Measurements from ENCODE around the gene TLR9.
"Not testable (repeated sequence)": the region's sequence is repeated elsewhere in the genome, so short reads cannot be mapped to it uniquely, and the experiment has no call there.

The TLR9 gene

DNA sequence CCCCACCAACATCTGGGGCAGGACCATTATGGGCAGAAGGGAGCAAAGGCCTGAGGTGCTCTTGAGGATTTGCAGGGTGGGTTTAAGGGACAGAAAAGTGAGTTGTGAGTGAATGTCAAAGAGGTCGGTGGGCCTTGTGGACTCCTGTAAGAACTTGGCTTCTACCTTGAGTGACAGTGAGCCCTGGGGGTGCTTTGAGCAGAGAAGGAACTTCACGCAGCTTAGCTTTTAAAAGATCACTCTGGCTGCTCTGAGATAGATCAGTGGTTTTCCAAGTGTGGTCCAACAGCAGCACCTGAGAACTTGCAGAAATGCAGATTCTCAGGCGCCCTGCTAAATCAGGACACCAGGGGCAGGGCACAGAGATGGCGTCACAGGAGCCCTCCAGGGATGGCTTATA, 42.8 kb downstream of the TLR9 start:
- no peak overlapping the region for H3K4me3 ChIP-seq (ENCODE audit: low read depth, low read length)
- no peak for DNase-seq (ENCODE audit: low read depth, low spot score)
- in situ Hi-C loops (cut with HindIII; ENCODE audit: low sequenced_read_pairs): no loop called here
- TF ChIP-seq, protein P1, sequence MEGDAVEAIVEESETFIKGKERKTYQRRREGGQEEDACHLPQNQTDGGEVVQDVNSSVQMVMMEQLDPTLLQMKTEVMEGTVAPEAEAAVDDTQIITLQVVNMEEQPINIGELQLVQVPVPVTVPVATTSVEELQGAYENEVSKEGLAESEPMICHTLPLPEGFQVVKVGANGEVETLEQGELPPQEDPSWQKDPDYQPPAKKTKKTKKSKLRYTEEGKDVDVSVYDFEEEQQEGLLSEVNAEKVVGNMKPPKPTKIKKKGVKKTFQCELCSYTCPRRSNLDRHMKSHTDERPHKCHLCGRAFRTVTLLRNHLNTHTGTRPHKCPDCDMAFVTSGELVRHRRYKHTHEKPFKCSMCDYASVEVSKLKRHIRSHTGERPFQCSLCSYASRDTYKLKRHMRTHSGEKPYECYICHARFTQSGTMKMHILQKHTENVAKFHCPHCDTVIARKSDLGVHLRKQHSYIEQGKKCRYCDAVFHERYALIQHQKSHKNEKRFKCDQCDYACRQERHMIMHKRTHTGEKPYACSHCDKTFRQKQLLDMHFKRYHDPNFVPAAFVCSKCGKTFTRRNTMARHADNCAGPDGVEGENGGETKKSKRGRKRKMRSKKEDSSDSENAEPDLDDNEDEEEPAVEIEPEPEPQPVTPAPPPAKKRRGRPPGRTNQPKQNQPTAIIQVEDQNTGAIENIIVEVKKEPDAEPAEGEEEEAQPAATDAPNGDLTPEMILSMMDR (IDR thresholded peaks at IDR 0.05; ENCODE audit: low read depth, low read length): no peak

DNA sequence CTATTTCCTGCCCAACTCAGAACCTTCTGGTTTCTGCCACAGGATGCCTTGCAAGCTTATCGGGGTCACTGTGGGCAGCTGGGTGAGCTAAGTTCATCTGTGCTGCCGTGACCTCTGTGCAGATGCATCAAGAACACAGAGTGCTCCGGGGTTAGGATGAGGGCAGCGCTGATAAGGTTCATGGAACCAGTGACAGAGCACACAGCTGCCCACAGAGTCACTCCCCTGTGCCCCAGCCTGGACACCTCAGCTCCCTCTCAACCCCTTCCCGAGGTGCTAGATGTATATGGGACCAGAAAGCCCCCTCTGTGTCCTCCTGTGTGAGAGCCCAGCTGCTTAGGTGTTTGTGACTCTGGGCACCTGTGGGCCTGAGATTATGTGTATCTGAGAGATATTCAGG, 43.2 kb downstream of the TLR9 start:
- DNase-seq (ENCODE audit: low read depth, low spot score): no peak
- in situ Hi-C loops (cut with HindIII; ENCODE audit: low sequenced_read_pairs): no loop called here
- H3K4me3 ChIP-seq (ENCODE audit: low read depth, low read length): no peak overlapping the region
- TF ChIP-seq, protein P1 (IDR thresholded peaks at IDR 0.05; ENCODE audit: low read depth, low read length): no peak

DNA sequence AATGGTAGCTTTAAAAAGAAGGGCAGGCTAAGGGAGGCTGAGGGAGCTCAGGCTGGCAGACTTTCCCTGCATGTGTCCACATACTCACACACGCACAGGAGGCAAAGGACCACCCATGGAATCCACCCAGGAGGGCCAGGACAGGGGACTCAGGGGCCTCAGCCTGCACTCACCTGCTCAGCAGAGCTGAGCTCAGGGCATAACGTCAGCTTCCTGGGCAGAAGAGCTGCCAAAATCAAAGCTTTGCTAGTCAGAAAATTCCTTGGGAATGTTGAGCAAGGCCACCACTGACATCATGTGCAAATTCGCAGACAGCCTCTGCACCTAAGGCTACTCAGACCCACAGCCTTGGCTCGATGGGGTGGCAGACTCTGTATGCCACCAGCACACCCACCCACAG, 43.9 kb downstream of the TLR9 start:
- in situ Hi-C loops (cut with HindIII; ENCODE audit: low sequenced_read_pairs): no loop called here
- DNase-seq (ENCODE audit: low read depth, low spot score): no peak
- TF ChIP-seq, protein P1 (IDR thresholded peaks at IDR 0.05; ENCODE audit: low read depth, low read length): no peak

DNA sequence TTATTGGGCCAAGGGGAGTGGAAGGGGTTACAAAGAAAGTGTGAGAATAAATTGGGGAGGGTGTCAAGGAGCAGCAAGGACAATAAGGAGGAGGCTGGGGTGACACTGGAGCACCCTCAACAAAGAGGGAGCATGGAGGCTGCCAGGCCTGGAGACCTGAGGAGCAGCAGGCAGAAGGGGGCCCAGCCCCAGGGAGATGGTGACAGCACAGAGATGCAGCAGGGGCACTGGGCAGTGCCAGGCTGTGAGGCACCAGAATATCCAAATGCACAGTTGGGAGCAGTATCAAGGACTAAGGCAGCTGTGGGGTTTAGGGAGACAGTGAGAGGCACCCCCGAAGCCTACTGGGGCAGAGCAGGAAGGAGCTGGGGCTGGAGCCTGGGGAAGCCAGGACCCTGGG, 46.9 kb downstream of the TLR9 start:
- TF ChIP-seq, protein P1 (IDR thresholded peaks at IDR 0.05; ENCODE audit: low read depth, low read length): no peak
- no peak for DNase-seq (ENCODE audit: low read depth, low spot score)
- H3K4me3 ChIP-seq (ENCODE audit: low read depth, low read length): no peak overlapping the region
- in situ Hi-C loops (cut with HindIII; ENCODE audit: low sequenced_read_pairs): no loop called here

More for the DNA sequence above, 43.9 kb downstream of the TLR9 start:
- no peak overlapping the region for H3K4me3 ChIP-seq (ENCODE audit: low read depth, low read length)

DNA sequence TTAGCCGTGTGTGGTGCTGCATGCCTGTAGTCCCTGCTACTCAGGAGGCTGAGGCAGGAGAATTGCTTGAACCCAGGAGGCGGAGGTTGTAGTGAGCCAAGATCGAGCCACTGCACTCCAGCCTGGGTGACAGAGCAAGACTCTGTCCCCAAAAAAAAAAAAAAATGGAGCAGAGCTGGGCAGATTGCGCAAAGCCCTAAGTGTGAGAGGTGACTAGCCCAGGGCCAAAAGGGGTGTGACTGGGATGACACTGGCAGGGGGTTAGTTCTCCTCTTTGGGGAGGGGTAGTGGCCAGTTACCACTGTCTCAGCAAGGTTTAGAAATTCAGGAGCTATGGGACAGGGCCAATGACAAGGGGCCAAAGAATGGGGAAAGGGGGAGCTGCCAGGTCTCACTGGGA, 47.3 kb downstream of the TLR9 start:
- H3K4me3 ChIP-seq (ENCODE audit: low read depth, low read length); in situ Hi-C loops (cut with HindIII; ENCODE audit: low sequenced_read_pairs); DNase-seq (ENCODE audit: low read depth, low spot score): not testable (repeated sequence)

DNA sequence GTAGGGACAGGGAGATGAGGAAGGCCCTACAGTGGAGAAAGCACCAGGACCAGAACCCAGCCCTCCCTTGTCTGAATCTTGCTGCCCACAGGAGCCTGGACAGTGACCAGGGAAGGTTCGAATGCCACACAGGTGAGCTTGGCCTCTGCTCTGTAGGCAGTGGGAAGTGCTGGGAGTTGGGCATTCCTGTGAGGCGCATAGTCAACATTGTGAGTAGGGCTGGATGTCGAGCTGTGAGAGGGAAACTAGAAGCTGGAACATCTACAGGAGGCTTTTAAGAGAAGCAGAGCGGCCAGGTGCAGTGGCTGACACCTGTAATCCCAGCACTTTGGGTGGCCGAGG, 47.8 kb downstream of the TLR9 start:
- TF ChIP-seq, protein P1 (IDR thresholded peaks at IDR 0.05; ENCODE audit: low read depth, low read length): no peak
- in situ Hi-C loops (cut with HindIII; ENCODE audit: low sequenced_read_pairs): no loop called here

DNA sequence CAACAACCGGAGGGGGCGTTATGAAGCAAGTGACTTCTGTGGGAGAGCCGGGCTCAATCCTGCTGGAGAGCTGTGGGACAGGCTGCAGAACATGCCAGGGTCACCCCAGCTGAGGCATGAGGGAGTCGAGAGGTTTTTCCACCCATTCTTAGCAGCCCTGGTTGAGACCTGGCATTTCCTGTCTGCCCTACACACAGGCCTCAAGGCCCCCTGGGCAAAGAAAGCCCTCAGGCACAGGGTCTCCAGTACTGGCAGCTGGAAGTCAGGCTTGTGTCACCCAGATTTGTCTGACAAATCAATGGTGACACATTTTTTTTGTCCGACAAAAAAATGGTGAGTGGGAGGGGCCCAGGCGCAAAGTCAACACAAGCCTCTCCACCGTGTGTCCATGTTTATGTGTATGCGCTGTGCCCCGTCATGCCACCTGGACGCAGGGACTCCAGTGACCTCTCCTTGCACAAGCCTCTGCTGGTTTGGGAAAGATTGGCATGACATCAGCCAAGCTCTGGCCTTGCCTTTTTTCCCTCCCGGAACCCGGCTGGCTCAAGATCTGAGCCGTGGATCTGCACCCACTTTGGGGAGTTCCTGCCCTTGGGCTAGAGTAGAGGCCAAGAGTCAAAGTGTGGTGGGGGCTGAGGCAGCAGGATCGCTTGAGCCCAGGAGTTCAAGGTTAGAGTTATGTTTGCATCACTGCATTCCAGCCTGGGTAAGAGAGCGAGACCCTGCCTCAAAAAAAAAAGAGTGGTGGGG, 48.3 kb downstream of the TLR9 start:
- H3K4me3 ChIP-seq (ENCODE audit: low read depth, low read length): no peak overlapping the region
- DNase-seq (ENCODE audit: low read depth, low spot score): no peak
- TF ChIP-seq, protein P1 (IDR thresholded peaks at IDR 0.05; ENCODE audit: low read depth, low read length): no peak
- in situ Hi-C loops (cut with HindIII; ENCODE audit: low sequenced_read_pairs): no loop called here

More for the DNA sequence above, 47.8 kb downstream of the TLR9 start:
- DNase-seq (ENCODE audit: low read depth, low spot score): no peak
- H3K4me3 ChIP-seq (ENCODE audit: low read depth, low read length): no peak overlapping the region

Data from astrocyte of the spinal cord (primary cell).